Activated T-helper 1 cell treated with anti-CD3 and anti-CD28 coated beads, Interleukin-12 subunit alpha, Interleukin-12 subunit beta, Interleukin-2, Interleukin-4 antibody, amounts not matched to agents 30 ng/mL and 10 ng/mL and 1 ng/mL, durations not matched to agents 14 hours and 24 hours and 36 hours (primary cell): ENCODE measurements around the gene ADIPOR2. TPM values are rescaled to one million over a fixed set of nuclear protein-coding genes. Genes with fewer than 3 reads are reported as not detected.

Experiments used
- DNase-seq: peaks from one replicate; pipeline ENCODE4 v3.0.0; 2021; ENCODE audit warnings: low spot score
- H3K27ac Mint-ChIP-seq: one replicate; pipeline ENCODE4 v1.8.0; 2021; ENCODE audit warnings: mild to moderate bottlenecking, mixed read lengths
- H3K27me3 Mint-ChIP-seq: one replicate; pipeline ENCODE4 v1.8.0; 2022; ENCODE audit warnings: mild to moderate bottlenecking, moderate library complexity, mixed read lengths; ENCODE audit not compliant: insufficient read depth
- H3K36me3 Mint-ChIP-seq: one replicate; pipeline ENCODE4 v1.8.0; 2021; ENCODE audit warnings: low read depth, mixed read lengths
- H3K4me1 Mint-ChIP-seq: one replicate; pipeline ENCODE4 v1.8.0; 2021; ENCODE audit warnings: low read depth, mixed read lengths
- H3K4me3 Mint-ChIP-seq: one replicate; pipeline ENCODE4 v1.8.0; 2021; ENCODE audit warnings: mild to moderate bottlenecking, moderate library complexity, mixed read lengths
- H3K9me3 Mint-ChIP-seq: one replicate; pipeline ENCODE4 v1.8.0; 2021; ENCODE audit warnings: mixed read lengths
- intact Hi-C: fragments of 100-400 bp; cut with micrococcal nuclease; formaldehyde crosslinking; loops from one replicate; pipeline ENCODE4 v1.15.1; 2024
- total RNA-seq: library from RNA; stranded (reverse); gene quantifications from 2 replicates; pipeline ENCODE4 v1.2.3, GENCODE V29; 2022

The ADIPOR2 gene
- total RNA-seq, 1 donor from 2014 or later: 69.4 TPM

- no peaks in the 10 kb centered on the region for H3K4me1 Mint-ChIP-seq
- H3K27ac Mint-ChIP-seq: no peak overlapping the region
- no peak overlapping the region for H3K4me3 Mint-ChIP-seq
- intact Hi-C loops: no loop called here
- H3K9me3 Mint-ChIP-seq: no peaks in the 10 kb centered on the region
- DNase-seq: no peak
- peaks cover 14% of the 10 kb centered on the region for H3K27me3 Mint-ChIP-seq
- H3K36me3 Mint-ChIP-seq: no peaks in the 10 kb centered on the region
Observed at GRCh38 chr12:1826401-1826800, 135.5 kb downstream of the ADIPOR2 start.

DNA sequence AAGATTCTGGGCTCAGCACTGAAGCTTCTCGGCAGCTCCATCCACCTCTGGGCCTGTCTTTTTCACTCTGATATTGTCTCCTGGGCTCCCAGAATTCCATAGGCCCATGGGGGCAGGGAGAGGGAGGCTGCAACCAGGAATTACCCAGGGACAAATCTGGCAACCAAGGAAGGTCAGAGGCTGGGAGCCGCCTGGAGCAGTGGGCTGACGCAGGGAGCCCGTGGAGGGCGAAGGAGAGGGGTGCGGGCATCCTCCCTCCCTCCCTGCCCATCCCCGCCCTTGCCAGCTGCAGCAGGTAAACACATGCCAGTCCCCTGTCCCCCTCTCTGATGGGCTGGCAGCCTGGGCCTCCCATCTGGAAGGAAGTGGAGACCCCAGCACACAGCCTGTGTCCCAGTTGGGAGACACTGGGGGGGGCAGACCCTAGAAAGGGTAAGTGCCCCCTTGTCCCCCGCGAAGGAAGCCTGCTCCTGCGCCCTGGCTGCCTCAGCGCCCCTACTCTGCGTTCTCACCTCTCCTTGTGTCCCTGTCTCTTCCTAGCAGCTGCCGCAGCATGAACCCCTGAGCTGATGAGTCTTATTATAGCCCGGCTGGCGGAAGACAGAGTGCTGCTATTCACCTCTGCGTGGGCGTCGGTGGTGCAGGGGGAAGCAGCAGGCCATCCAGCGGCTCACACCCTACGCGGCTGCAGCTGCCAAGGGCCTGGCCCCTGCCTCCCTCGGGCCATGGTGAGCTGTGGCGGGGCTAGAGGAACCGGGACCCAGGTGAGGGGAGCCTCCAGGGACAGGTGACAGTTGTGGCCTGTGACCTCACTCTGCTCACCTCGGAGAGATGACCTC is 136.2 kb downstream of the ADIPOR2 start:
- Mint-ChIP-seq H3K4me1 (no peaks in the 10 kb centered on the region), H3K27me3 (peaks cover 14% of the 10 kb centered on the region), H3K36me3 (no peaks in the 10 kb centered on the region), H3K9me3 (no peaks in the 10 kb centered on the region), H3K4me3 (no peak overlapping the region), H3K27ac (no peak overlapping the region)
- intact Hi-C loops: no loop called here
- no peak for DNase-seq

DNA sequence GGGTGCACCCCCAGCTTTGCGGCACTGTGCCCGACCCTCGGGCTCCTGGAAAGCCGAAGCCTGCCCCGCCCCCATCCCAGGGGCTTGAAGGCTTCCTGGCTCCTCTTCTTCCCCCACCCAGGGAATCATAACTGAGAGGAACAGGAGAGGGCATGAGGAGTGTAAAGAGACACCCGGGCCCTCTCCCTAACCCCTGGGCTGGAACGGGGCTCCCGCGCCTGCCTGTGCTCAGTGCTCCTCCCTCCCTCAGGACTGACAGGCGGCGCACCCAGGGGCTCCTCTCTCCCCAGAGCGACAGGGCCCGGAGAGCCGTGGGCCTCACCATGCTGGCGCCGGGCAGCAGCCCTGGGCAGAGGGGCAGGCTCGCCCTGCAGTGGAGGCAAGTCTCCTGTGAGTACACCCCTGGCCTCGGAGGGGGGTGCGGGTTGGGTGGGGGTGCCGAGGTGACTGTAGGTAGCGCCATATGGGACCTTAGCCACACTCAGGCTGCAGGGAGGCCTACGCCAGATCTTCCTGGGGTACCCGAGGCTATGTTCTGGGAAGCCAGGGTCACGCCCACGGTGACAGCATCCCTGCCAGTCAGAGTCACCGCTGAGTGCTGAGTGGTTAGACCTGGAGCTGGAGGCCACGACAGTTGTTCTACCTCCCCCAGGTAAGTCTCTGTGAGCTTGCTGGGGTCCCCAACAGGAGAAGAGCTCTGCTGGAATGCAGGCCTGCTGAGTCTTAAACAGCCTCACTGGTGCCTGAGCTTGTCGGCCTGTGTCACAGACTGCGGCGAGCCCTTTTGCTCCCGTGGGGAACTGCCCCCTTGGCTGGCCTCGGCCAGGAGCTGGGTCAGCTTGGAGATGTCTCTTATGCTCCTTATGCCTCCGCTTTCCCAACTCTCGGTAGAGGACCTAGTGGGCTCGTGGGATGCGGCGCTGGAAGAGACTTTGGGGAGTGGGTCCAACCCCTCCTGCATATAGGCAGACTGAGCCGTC is 137.2 kb downstream of the ADIPOR2 start:
- intact Hi-C loops: no loop called here
- H3K27ac Mint-ChIP-seq: no peak overlapping the region
- DNase-seq: no peak
- no peaks in the 10 kb centered on the region for H3K36me3 Mint-ChIP-seq
- no peaks in the 10 kb centered on the region for H3K9me3 Mint-ChIP-seq
- peaks cover 10% of the 10 kb centered on the region for H3K27me3 Mint-ChIP-seq
- no peak overlapping the region for H3K4me3 Mint-ChIP-seq
- H3K4me1 Mint-ChIP-seq: no peaks in the 10 kb centered on the region

DNA sequence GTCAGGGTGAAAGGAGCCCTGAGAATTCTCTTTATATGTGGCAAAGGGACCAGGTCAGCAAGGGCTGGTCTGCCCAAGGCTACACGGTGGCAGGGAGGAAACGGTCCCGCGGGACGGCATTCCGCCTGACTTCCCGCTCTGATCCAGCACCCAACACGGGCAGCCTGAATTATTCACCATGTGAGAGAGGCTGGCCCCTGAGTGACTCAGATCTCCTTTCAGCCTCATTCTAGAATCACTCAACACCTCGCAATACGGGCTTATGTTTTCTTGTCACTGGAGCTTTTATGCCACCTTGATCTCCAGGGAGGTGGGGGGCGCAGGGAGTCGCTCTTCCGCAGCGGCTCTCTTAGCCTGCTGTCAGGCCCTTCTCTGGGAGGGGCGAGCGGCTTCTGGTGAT is 138.0 kb downstream of the ADIPOR2 start:
- H3K36me3 Mint-ChIP-seq: no peaks in the 10 kb centered on the region
- no peaks in the 10 kb centered on the region for H3K4me1 Mint-ChIP-seq
- no peak for DNase-seq
- H3K27me3 Mint-ChIP-seq: peaks cover 12% of the 10 kb centered on the region
- no peak overlapping the region for H3K4me3 Mint-ChIP-seq
- no peak overlapping the region for H3K27ac Mint-ChIP-seq
- intact Hi-C loops: no loop called here
- H3K9me3 Mint-ChIP-seq: no peaks in the 10 kb centered on the region

DNA sequence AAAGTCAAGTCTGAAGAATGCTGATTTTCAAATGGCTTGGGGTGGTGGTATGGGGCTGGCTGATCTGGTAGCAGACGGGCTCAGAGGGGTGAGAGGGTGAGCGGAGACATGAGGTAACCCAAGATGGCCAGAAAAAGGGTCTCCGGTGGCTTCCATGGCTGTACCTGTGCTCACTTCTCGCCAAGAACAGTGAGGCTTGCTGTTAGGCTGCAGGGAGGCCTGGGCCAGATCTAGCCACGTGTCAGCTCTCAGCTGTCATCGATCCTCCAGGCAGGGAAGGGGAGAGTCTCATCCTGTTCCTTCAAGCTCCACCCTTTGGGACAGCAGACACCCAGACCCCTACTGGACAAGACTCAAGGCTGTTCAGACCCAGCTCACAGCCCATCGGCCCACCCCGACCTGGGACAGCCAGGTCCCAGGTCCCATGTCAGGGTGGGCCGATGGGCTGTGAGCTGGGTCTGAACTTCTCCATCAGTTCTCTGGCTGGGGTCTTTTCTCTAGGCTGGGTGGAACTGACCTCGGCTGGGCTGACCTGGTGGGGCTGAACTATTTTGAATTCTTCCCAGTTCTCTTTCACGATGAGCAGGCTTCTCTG is 138.5 kb downstream of the ADIPOR2 start:
- H3K36me3 Mint-ChIP-seq: no peaks in the 10 kb centered on the region
- H3K27me3 Mint-ChIP-seq: peaks cover 12% of the 10 kb centered on the region
- H3K9me3 Mint-ChIP-seq: no peaks in the 10 kb centered on the region
- H3K4me3 Mint-ChIP-seq: no peak overlapping the region
- intact Hi-C loops: no loop called here
- no peaks in the 10 kb centered on the region for H3K4me1 Mint-ChIP-seq
- no peak for DNase-seq
- no peak overlapping the region for H3K27ac Mint-ChIP-seq

DNA sequence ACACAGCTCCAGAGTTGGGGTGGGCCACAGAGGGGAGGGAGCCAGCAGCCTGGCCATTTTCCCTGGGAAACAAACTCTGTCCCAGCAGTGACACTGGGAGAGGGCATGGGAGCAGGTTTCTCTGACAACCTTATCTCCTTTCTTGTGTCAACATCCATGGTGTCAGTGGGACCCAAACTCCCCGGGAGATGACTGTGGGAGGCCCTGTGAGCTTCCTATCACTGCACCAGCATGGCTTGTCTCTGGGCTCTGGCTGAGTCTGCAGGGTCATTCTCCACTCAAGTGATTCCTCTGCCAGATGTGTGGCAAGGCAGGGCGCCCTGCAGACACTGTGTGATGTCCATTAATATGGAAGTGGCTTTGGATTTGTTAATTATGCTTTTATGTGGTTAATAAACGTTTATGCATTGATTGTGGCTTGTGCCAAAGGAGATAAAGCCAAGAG is 139.6 kb downstream of the ADIPOR2 start:
- intact Hi-C loops: no loop called here
- no peak overlapping the region for H3K27ac Mint-ChIP-seq
- DNase-seq: no peak
- no peaks in the 10 kb centered on the region for H3K9me3 Mint-ChIP-seq
- H3K4me1 Mint-ChIP-seq: no peaks in the 10 kb centered on the region
- peaks cover 12% of the 10 kb centered on the region for H3K27me3 Mint-ChIP-seq
- no peaks in the 10 kb centered on the region for H3K36me3 Mint-ChIP-seq
- H3K4me3 Mint-ChIP-seq: no peak overlapping the region

DNA sequence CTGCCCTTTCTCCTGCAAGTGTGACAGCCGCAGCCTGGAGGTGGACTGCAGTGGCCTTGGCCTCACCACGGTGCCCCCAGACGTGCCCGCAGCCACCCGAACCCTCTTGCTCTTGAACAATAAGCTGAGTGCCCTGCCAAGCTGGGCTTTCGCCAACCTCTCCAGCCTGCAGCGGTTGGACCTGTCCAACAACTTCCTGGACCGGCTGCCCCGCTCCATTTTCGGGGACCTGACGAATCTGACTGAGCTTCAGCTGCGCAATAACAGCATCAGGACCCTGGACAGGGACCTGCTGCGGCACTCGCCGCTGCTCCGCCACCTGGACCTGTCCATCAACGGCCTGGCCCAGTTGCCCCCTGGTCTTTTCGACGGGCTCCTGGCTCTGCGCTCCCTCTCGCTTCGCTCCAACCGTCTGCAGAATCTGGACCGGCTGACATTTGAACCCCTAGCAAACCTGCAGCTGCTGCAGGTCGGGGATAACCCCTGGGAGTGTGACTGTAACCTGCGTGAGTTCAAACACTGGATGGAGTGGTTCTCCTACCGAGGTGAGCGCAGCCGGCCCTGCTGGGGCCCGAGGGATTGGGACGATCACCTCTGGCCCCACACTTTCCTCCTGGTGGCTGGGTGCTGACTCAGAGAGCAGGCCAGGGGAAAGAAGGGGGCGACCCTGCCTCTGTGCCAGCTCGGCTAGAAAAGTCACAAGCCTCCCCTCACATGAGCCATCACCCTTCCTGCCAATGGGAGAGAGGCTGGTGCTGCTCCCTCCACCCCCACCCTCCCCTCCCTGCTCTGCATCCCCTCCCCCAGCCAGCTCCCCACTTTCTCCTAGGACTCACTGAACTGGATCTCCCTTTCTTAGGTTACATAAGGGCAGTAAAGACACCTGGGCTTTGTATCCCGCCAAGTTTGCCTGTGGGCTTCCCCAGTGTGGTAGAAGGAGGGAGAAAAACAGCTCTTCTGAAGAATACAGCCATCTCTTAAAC is 140.4 kb downstream of the ADIPOR2 start:
- intact Hi-C loops: no loop called here
- Mint-ChIP-seq H3K27ac (no peak overlapping the region), H3K4me3 (no peak overlapping the region), H3K4me1 (no peaks in the 10 kb centered on the region), H3K36me3 (no peaks in the 10 kb centered on the region), H3K27me3 (peaks cover 12% of the 10 kb centered on the region), H3K9me3 (no peaks in the 10 kb centered on the region)
- no peak for DNase-seq

DNA sequence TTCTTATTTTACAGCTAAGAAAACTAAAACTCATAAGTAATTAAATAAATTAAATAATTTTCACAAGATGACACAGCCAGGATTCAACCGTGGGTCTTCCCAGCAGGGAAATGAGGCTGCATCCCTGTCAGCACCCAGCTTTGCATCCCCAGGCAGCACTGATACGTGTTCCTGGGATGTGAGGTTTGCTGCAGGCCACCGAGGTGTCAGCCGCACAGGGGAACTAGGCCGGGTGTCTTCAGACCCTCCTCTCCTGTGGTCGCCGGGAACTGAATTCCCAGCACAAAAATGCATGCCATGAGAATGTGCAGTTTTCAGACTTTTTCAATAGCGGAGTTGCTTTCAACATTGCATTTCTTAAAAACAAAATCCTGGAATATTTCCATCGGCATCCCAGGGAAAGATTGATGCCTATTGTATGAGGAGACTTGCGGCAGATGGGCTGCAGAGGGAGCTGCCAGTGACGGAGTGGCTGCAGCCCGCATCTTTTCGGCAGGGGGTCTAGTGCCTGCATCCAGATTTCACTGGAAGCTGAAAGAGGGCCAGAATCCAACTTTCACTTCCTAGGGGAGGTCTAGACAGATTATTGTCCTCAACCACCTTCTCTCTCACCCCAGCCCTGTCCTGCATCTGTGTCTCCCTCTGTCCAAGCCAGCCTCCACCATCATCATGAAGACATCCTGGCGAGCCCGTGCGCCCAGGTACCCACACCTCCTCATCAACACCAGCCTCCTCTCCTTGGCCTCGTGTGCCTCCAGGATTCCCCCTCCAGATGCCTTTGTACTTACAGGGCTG is 142.1 kb downstream of the ADIPOR2 start:
- Mint-ChIP-seq H3K9me3 (no peaks in the 10 kb centered on the region), H3K4me1 (no peaks in the 10 kb centered on the region), H3K27me3 (peaks cover 12% of the 10 kb centered on the region), H3K27ac (no peak overlapping the region), H3K36me3 (no peaks in the 10 kb centered on the region), H3K4me3 (no peak overlapping the region)
- intact Hi-C loops: no loop called here
- no peak for DNase-seq

- intact Hi-C loops: no loop called here
- Mint-ChIP-seq H3K36me3 (no peaks in the 10 kb centered on the region), H3K27ac (no peak overlapping the region), H3K4me1 (no peaks in the 10 kb centered on the region), H3K4me3 (no peak overlapping the region), H3K27me3 (peaks cover 12% of the 10 kb centered on the region), H3K9me3 (no peaks in the 10 kb centered on the region)
- no peak for DNase-seq
Observed at GRCh38 chr12:1833596-1834028, 142.7 kb downstream of the ADIPOR2 start.

- peaks cover 12% of the 10 kb centered on the region for H3K27me3 Mint-ChIP-seq
- H3K36me3 Mint-ChIP-seq: no peaks in the 10 kb centered on the region
- intact Hi-C loops: no loop called here
- no peak for DNase-seq
- H3K4me3 Mint-ChIP-seq: no peak overlapping the region
- H3K9me3 Mint-ChIP-seq: no peaks in the 10 kb centered on the region
- no peaks in the 10 kb centered on the region for H3K4me1 Mint-ChIP-seq
- H3K27ac Mint-ChIP-seq: no peak overlapping the region
Observed at GRCh38 chr12:1834186-1834925, 143.5 kb downstream of the ADIPOR2 start.
